SK-N-MC (cell line): ENCODE results near the gene ADCY5.

Source experiments
- EZH2 ChIP-seq: fragments of 200-600 bp; sonication (generic); IDR thresholded peaks from one replicate; pipeline ENCODE4 v1.6.1; 2017; ENCODE audit warnings: antibody characterized with exemption
- POLR2AphosphoS5 ChIP-seq: IDR thresholded peaks from 2 replicates; pipeline ENCODE4 v1.6.1; 2012; ENCODE audit warnings: mild to moderate bottlenecking, low read depth, low read length, borderline replicate concordance

DNA sequence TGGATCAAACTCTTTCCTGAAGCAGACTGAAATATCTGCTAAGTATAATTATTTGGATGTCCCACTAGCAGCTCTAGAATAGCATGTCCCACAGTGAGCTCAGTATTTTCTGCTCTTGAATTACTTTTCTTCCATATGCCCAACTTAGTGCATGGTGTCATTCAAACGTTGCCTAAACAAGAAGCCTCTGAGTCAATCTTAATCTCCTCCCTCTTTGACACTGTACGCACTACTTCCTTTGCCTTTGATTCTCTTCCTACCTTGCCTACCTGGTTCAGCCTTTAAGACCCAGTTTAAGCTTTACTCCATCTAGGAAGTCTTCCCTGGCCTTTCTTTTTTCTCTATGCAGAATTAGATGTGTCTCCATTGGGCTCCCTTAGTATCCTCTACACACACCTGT, 192.6 kb downstream of the ADCY5 start:
- TF ChIP-seq POLR2AphosphoS5 = no peak
- no peak for TF ChIP-seq EZH2
